HFF-Myc (cell line): ENCODE measurements around the gene MSI2.

ENCODE experiments used
- DNase-seq: peaks from one replicate; pipeline ENCODE4 v3.0.0-alpha.2; 2011; ENCODE audit warnings: low read depth; ENCODE audit errors: extremely low read depth
- H3K4me3 ChIP-seq: replicated peaks from 2 replicates; pipeline ENCODE4 v1.5.1; 2011; ENCODE audit warnings: low read depth, mild to moderate bottlenecking, control low read depth, low read length
- TF ChIP-seq, protein P1 (sequence below): IDR thresholded peaks from 2 replicates; pipeline ENCODE4 v1.5.1; 2012; ENCODE audit warnings: mild to moderate bottlenecking, low read depth, low read length, control low read depth; ENCODE audit errors: missing control alignments

MSI2 gene

DNA sequence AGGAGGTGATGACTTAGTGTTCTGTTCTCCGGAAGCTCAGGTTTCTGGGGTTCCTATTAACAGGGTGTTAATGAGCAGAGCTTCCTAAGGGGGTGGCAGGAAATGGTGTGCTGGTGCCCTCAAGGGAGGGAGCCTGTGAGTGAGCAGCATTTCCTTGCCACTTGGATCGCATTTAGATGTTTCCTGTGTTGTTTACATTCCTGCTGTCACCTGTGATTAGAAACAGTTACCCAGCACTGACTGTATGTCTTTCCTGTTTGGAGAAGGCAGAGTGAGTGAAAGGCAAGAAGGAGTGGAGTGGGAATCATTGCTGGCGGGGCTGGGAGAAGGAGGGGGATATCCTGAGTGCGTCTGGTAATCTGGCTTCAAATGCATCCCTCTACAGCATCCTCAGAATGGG, 274.2 kb downstream of the MSI2 start:
- H3K4me3 ChIP-seq: no peak overlapping the region
- TF ChIP-seq, protein P1, sequence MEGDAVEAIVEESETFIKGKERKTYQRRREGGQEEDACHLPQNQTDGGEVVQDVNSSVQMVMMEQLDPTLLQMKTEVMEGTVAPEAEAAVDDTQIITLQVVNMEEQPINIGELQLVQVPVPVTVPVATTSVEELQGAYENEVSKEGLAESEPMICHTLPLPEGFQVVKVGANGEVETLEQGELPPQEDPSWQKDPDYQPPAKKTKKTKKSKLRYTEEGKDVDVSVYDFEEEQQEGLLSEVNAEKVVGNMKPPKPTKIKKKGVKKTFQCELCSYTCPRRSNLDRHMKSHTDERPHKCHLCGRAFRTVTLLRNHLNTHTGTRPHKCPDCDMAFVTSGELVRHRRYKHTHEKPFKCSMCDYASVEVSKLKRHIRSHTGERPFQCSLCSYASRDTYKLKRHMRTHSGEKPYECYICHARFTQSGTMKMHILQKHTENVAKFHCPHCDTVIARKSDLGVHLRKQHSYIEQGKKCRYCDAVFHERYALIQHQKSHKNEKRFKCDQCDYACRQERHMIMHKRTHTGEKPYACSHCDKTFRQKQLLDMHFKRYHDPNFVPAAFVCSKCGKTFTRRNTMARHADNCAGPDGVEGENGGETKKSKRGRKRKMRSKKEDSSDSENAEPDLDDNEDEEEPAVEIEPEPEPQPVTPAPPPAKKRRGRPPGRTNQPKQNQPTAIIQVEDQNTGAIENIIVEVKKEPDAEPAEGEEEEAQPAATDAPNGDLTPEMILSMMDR: no peak
- no peak for DNase-seq

DNA sequence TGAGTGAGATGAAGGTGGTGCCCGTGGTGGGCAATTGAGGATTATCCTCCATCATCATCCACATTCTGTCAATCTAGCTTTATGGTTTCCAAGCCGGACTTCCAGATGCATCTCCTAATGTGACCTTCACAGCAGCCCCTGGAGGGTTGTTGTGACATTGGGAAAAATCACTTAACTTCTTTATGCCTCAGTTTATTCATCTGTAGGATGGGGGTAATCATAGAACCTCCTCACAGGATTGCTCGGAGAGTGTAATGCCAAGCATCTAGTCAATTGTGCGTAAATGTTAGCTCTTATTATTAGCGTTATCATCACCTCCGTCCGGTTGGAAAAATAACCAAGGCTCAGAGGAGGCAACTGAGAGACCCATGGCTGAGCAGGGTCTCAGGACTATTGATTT, 274.8 kb downstream of the MSI2 start:
- H3K4me3 ChIP-seq: no peak overlapping the region
- TF ChIP-seq, protein P1: no peak
- no peak for DNase-seq

DNA sequence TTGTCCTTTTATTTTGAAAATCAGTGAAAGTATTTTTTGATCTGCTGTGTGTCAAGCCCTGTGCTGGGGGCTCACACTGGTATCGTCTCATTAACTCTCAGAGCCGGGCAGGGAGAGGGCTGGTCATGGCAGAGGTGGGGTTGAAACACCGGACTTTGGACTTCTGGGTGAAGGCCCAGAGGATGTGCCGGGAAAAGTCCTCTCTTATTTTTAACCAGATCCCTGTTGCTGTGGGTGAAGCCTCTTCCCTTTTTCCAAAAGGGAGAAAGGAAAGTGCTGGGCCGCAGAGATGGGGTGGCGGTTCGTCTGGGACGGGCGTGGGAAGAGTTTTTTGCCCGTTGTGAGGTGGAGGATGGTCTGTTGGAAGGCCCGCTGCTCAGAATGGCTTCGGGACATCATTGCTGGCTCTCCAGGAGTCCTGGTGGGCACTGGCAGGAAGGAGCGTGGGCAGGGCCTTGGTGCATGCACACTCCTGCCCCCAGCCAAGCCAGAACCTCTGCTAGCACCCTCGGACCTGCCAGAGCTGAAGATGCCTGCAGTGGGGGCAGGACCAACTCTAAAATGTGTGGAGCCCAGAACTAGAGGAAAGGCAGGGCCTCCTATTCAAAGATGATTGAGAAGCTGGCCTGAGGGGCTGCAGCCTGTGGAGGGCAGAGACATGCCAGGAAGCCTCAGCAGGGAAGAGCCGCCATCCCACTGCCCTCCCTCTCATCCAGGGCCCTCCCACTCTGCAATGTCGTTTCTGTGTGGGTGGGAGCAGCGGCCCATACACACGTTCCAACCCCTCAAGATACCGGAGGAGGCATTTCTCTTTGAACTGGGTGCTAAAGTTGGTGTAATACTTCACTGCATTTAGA, 275.6 kb downstream of the MSI2 start:
- TF ChIP-seq, protein P1: no peak
- DNase-seq: no peak
- H3K4me3 ChIP-seq: no peak overlapping the region

DNA sequence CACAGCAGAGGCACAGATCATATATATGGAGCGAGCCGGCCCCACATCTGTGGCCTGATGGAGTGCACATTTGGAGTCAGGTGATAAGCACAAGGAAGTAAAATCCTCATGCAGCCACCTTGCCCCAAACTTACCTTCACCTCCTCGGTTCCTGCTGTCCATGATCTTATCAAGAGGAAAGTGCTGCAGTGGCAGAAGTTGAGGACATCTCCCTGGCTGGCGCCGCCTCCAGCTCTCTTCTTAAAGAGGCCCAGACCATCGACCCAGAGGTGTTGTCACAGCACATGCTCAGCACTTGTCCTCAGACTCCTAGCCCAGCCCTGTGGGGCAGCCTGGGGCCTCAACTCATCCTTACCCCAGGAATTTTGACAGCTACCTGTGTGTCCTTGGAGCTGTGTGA, 276.2 kb downstream of the MSI2 start:
- H3K4me3 ChIP-seq: no peak overlapping the region
- no peak for DNase-seq

DNA sequence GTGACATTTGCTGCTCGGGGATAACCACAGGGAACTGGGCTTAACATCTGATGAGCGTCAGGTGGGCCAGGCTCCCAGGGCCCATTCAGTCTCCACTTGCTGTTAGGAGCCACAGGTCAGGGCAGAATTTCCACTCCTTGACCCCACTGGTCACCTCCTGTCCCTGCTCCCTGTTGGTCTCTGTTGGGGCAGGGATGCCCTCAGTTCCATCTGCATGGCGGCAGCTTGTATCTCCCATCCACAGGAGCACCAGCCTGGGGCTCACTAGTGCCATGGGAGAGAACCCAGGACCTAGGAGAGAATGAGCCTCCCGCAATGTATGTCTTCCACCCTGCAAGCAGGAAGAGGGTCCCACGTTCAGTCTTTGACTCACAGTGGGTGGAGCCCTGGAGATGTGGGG, 276.6 kb downstream of the MSI2 start:
- no peak for DNase-seq
- TF ChIP-seq, protein P1: no peak
- no peak overlapping the region for H3K4me3 ChIP-seq

More for the DNA sequence above, 276.2 kb downstream of the MSI2 start:
- TF ChIP-seq, protein P1: no peak

DNA sequence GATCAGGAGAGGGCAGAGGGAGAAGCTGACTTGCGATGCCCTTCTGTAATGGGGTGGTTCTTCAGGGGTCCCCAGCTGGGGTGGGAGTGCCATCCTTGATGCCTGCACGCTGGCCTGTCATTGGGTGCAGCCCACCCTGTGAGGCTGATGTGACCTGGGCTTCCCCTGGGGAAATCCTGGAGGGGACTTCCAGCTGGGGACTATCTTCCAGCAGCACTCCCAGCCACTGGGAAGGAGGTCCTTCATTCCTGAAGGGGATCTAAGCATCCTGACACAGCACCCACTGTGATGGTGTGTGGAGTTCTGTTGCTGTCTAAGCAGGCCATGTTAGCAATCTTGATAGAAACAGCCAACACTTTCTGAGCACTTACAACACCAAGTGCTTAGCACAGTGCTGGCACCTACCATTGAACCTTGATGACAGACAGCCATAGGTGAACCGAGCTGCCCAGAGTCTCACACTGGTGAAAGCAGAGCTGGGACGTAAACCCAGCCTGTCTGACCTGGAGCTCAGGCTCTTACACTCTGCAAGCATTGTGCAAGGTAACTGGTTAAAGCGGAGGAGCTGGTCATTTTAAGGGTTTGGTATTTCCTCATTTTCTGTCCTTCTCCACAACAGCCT, 277.5 kb downstream of the MSI2 start:
- no peak for DNase-seq
- TF ChIP-seq, protein P1: no peak
- no peak overlapping the region for H3K4me3 ChIP-seq
